ENCODE measurements around the gene GANAB. TPM values are rescaled to one million over a fixed set of nuclear protein-coding genes. Genes with fewer than 3 reads are reported as not detected.
"Not testable (repeated sequence)": the region's sequence is repeated elsewhere in the genome, so short reads cannot be mapped to it uniquely, and the experiment has no call there.

GANAB gene
- total RNA-seq: 100 to 1,000 TPM; 214 to 270 TPM
- long read RNA-seq, partial matches to known transcripts: 17 of 37 reads
- long read RNA-seq, other reads (novel, unspliced or antisense): 17 of 37 reads

DNA sequence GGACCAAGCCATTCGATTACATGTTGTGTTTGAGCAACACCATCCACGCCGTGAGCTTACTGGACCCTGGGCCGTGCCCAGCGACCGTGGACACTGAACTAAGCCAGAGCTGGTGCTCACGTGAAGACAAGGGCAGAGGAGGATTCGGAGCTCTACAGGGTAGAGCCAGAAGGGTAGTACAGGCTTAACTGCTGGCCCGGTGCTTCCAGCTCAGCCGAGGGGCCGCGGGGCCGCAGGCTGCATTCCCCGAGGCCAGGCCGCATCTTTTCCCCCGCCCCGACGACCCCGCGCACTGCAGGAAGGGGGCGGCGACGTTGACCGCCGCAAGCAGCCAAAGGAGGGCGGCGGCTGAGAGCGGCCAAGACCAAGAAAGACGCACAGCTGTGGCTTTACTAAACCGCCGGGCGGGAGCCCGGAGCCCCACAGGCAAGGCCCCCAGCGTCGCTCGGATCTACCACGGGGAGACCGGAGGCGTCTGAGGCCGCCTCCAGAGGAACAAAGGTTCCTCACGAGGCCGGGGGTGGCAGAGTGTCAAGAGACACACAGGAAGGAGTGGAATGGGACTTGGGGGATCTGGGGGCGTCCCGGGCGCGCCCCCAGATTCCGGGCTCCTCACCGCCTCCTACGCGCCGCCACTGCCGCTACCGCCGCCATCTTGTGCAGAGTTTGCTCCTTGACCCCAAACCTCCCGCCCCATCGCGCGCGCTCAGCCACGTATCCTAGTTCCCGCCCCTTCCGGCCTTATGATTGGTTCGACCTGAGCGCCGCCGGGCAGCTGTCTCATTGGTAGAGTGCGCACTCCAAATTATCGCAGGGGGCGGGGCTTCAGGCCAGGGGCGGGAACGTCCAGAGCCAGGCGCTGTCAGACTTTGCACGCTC lies at the start of gene GANAB:
GANAB (minus strand) TSS at position 668 of the 879 bp plus-strand sequence; CDS start at position 654, 14 bp downstream.
- DNase-seq: peak; percentile 99 to 100
- intact Hi-C loops (cut with DNase I, micrococcal nuclease): no loop called here
- peak; percentile 98 for ATAC-seq

DNA sequence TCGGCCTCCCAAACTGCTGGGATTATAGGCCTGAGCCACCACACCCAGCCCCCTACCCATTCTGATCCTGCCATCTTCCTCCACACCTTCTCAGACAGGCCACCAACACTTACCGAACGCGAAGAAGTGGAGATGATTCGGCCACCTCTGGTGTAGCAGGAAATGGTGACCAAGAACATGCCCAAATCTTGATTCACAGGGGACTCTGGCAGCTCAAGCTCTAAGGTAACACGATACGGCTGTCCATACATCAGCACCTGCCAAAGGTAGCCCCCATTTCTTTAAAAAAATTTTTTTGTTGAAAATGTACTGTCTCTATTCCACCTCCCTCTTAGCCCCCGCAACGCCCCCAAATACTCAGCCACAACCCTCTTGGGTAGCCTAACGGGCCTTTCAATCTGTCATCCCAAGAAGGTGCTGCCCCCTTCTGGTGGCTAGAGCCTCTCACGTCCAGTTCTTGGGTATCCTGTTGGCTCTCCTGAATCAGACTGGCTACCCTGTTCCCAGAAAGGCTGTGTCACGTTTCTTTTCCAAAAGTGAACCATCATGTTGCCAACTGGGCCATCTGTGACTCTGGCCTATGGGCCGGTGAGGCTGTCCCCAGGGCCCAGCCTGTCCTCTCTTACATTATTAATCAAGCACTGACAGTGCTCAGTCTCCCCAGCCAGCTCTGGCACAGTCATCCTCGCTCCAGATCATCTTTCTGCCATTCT lies 48.2 kb upstream of the GANAB start:
- ATAC-seq: peak; percentile 88
- DNase-seq: peak; percentile 77 to 88
- intact Hi-C loops (cut with DNase I, micrococcal nuclease): loop anchor here in 1 of 2 donors (10.0 kb wide), 2 partner anchors 100 to 300 kb away; partner anchors contain the start of gene TUT1

DNA sequence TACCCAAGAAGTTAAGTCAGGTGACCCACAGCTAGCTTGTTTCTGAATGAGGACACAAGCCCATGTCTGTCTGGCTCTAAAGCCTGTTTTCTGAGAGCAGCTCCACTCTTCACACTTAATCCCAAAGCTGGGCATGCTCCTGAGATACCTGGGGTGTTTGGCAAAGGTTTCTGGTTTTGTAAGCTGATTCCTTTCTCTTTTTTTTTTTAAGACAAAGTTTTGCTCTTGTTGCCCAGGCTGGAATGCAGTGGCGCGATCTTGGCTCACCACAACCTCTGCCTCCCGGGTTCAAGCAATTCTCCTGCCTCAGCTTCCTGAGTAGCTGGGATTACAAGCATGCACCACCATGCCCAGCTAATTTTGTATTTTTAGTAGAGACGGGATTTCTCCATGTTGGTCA lies 47.2 kb upstream of the GANAB start:
- not testable (repeated sequence) for DNase-seq, ATAC-seq
- intact Hi-C loops (cut with DNase I, micrococcal nuclease): loop anchor here in 1 of 2 donors (10.0 kb wide), 2 partner anchors 99 to 299 kb away; partner anchors contain the start of gene TUT1

DNA sequence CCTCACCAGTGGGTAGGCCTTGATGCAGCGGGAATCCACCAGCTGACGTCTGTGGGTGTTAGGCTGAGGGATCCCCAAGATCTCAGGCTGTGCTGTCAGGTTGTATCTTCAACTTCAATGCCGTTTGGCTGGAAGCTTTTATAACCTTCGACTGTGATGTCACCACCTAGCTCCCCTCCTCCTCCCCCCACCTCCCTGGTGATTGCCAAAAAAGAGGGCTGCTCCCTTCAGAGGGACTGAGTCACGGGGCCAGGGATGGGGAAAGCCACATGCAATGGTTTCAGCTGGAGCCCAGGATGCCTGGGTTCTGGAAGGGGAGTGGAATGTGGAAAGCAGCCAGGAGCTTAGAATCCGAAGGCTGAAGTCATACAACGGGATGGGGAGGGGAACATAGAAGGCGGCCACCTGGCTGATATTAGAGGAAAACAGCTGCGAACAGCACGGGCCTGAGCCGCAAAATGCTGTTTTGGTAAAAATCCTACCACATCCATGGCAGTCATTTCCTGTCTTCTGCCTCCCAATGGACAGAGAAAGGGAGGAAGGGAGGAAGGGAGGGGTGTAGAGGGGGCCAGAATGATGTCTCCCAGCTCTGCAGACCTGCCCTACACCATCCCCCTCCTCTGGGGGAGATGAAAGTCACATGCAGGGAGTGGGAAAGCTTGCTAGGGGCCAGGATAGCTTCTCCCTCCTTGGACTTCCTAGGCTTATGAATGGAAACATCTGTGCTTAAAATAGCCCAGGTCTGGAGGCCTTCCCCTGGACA lies 43.2 kb upstream of the GANAB start, which contains the start of gene LRRN4CL:
LRRN4CL (minus strand) TSS at position 110 of the 763 bp plus-strand sequence. CDS start 1,022 bp downstream, outside the sequence.
- peak; percentile 43 to 71 for DNase-seq
- intact Hi-C loops (cut with DNase I, micrococcal nuclease): loop anchor here in 1 of 2 donors (10.0 kb wide), 2 partner anchors 95 to 295 kb away; partner anchors contain the start of gene TUT1
- ATAC-seq: peak; percentile 25

DNA sequence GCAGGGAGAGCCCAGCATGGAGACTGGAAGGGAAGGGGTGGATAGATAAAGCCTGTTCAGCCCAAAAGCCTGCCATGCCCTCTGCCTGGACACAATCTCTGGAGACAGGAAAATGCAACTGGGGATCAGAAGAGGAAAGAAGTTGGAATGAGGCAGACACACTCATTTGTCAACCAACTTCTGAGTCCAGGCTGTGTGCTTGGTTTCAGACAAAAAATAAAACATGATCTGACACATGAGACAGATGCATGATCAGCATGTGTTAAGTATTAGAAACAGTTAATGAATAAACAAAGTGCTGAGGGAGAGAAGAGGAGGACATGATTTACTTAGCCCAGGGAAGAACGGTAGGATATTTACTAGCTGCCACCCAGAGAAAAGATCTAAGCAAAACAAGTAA lies 42.1 kb upstream of the GANAB start:
- DNase-seq (no peak), ATAC-seq (no peak)
- intact Hi-C loops (cut with DNase I, micrococcal nuclease): no loop called here

DNA sequence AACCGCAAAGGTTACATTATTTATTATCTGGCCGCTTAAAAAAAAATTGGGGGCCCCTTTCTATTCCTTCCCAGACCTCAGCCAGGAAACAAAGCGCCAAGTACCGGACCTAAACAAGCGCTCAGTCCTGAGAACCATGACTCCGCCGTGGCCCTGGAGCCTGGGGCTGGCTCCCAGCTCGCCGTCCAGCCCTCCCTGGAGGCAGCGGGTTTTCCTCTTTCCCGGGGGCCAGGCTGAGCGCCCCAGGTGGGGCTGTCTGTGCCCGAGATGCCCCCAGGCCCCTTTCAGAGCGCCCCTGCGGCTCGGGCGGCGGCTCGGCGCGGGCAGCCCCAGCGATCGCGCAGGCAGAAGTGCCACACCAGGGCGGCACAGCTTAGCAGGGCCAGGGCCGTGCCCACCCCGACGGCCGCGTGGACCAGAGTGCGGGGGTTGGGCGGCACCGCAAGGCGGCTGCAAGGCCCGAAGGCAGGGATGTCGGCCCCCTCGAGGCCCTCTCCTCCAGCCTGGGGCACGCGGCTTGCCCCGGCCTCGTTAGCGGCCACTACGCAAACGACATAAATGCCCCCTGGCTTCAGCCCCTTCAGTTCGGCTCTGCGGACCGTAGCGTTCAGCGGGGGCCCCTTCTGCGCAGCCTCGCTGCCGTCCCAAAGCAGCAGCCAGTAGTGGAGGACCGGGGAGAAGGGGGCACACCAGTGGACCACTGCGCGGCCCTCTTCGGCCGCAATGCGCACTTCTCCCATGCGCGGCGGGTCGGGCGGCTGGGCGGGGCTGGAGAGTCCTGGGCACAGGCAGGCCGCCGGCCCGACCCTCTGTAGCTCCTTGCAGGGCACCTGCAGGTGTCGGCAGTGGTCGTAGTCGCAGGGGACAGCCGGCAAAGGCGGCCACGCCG lies 41.3 kb upstream of the GANAB start:
- ATAC-seq (peak; percentile 41), DNase-seq (no peak)
- intact Hi-C loops (cut with DNase I, micrococcal nuclease): no loop called here

DNA sequence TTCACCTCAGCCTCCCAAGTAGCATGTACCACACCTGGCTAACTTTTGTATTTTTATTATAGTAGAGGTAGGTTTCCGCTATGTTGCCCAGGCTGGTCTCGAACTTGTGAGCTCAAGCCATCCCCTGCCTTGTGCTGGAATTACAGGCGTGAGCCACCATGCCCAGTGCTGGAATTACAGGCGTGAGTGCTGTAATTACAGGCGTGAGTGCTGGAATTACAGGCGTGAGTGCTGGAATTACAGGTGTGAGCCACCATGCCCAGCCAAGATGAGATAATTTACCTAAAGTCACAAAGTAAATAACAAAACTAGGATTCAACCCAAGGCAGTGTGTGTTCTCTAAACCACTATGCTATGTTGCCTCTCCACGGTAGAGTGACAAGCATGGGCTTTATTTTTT lies 36.1 kb upstream of the GANAB start:
- peak; percentile 76 for ATAC-seq
- intact Hi-C loops (cut with DNase I, micrococcal nuclease): no loop called here
- DNase-seq: peak in 1 of 2 donors; percentile 55

DNA sequence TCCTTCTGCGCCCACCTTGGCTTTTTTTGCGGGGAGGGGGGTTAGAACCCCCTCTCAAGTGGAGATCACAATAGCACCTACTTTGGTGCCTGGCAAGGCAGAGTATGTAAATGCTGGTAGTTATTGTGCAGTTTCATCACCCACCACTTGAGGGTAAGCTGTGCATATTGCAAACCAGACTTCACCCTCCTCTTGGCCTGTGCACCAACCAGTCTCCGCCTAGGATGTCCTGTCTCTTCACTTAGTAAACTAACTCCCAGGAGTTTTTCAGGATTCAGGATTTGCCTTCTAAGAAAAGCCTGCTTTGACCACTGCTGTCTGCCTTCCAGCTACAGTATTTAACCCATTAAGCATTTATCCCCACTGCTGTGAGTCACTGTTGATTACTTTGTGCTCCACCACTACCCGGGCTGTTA lies 34.4 kb upstream of the GANAB start:
- intact Hi-C loops (cut with DNase I, micrococcal nuclease): no loop called here

DNA sequence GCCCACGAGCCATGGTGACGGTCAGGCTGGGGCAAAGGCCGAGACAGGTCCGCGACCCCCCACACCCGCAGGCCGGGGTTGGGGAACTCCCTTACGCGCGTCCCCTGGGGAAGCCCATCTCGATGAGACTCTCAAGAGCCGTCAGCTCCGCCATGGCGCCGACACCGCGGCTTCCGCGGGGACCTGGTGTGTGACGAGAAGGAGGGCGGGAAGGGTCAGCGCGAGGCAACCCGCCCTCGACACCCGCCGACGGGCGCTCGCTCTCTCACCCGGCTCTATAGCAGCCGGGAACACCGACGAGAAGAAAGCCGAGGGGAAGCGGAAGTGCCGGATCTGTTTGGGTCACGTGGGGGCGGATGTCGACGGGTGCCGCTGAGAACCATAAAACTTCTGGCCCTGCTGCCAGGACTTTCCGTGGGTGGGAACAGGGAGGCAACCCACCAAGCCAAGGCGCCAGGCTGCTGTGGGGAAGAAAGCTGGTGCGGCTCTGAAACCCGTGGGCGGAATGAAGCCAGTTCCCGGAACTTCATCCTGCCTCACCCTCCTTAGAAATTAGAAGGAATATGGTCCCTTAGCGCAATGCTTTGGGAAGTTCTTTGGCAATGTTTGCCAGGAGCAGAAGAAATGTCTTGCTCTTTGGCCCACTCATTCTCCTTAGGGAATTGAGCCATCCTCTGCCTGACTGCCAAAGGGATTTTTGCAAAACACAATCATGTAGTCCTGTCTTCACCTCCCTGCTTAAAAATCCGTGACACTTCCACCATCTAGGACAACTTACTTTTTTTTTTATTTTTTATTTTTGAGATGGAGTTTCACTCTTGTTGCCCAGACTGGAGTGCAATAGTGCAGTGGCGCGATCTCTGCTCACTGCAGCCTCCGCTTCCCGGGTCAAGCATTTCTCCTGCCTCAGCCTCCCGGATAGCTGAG lies 32.6 kb upstream of the GANAB start, which contains the start of gene UBXN1:
UBXN1 (minus strand) TSS at position 304 of the 927 bp plus-strand sequence; CDS start at position 154, 150 bp downstream.
- DNase-seq: peak; percentile 90 to 91
- intact Hi-C loops (cut with DNase I, micrococcal nuclease): no loop called here
- peak; percentile 85 for ATAC-seq

More for the DNA sequence above, 34.4 kb upstream of the GANAB start:
- ATAC-seq (peak; percentile 65), DNase-seq (peak in 1 of 2 donors; percentile 34)

DNA sequence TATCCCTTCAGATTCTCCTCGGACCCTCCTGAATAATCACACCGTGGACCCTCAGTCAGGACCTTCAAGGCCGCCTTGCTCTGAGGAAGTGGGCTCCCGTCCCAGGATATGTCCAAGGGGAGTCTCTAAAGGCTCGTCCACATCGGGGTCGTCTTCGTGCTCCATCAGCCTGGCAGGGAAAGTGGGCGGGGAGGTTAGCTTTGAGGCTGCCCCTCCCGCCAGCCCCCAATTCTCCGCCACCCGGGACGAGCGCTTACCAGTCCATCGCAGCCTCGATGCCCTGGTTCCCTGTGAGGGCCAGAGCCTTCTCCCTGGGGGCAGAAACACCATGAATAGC lies 32.0 kb upstream of the GANAB start:
- ATAC-seq (peak; percentile 15), DNase-seq (no peak)
- intact Hi-C loops (cut with DNase I, micrococcal nuclease): no loop called here

DNA sequence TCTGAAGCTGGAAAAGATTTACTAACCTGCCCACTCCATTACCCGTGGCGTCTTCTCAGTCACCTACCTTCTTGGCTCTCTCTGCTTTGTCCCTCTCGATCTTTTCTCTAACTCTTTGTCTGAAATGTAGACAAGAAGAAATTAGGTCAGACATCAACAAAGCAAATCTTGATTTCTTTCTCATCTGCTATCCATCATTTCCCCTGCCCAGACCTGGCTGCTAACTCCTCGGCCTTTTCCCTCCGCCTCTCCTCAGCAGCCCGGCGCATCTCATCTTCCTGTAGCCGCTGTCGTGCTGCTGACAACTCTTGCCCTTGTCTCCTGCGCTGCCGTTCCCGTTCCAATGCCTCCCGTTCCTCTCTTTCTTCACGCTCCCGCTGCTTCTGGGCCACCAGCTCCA lies 31.3 kb upstream of the GANAB start:
- DNase-seq (no peak), ATAC-seq (no peak)
- intact Hi-C loops (cut with DNase I, micrococcal nuclease): no loop called here

DNA sequence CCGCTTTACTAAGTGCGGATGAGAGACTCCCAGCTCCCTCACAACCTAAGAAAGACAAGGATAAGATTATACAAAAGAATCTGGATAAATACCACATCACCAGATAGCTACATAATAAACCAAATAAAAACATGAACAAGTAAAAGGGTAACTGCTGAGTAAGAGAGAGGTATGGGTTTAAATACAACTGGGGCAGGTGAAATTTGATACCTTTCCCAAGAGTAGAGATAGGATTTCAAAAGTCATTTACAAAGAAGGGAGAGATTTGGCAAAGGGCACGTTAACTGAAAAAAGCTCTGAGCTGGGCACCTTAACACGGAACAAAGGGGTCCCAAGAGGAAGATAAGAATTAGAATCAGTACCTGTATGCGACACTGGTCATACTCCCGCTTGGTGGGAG lies 30.7 kb upstream of the GANAB start:
- no peak for DNase-seq
- intact Hi-C loops (cut with DNase I, micrococcal nuclease): no loop called here
- ATAC-seq: no peak

DNA sequence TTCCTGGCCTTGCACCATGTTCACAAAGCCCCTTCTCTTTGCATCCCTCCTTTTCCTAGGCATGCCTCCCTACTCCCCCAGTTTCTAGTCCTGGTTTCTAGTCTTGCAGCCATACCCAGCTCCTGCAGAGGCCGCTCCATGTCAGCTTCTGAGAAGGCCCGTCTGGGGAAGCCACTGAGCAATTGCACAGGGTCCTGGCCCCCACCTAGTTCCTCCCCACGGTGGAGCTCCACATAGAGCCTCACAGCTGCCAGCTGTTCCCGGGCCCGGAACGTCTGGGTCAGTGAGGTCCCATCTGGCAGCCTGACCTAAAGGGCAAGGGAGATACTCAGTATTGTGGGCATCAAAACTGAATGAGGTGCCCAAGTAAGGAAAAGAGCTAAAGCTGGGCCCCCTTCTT lies 30.3 kb upstream of the GANAB start:
- no peak for ATAC-seq
- no peak for DNase-seq
- intact Hi-C loops (cut with DNase I, micrococcal nuclease): no loop called here

DNA sequence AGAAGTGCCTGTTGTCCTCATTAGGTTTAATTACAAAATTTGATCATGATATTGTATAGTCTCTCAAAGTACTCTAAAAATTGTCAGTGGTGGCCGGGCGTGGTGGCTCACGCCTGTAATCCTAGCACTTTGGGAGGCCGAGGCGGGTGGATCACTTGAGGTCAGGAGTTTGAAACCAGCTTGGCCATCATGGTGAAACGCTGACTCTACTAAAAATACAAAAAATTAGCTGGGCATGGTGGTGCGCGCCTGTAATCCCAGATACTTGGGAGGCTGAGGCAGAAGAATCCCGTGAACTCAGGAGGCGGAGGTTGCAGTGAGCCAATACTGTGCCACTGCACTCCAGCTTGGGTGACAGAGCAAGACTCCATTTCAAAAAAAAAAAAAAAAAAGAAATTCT lies 29.0 kb upstream of the GANAB start:
- intact Hi-C loops (cut with DNase I, micrococcal nuclease); DNase-seq; ATAC-seq: not testable (repeated sequence)

DNA sequence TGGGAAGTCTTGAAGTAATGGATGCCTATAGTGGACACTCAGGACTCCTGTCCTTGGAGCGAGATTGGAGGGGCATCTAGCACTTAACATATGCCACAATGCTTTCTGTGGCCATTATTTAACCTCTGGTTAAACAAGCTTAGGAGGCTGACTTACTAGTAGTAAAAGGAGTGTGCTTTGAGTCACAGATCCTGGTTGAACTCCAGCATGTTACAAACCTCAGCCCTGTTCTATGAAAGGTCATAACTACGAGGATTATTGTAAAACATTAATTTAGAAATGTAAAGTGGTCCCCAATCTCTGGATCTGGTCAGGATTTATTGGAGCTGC lies 26.7 kb upstream of the GANAB start:
- no peak for ATAC-seq
- no peak for DNase-seq
- intact Hi-C loops (cut with DNase I, micrococcal nuclease): no loop called here

DNA sequence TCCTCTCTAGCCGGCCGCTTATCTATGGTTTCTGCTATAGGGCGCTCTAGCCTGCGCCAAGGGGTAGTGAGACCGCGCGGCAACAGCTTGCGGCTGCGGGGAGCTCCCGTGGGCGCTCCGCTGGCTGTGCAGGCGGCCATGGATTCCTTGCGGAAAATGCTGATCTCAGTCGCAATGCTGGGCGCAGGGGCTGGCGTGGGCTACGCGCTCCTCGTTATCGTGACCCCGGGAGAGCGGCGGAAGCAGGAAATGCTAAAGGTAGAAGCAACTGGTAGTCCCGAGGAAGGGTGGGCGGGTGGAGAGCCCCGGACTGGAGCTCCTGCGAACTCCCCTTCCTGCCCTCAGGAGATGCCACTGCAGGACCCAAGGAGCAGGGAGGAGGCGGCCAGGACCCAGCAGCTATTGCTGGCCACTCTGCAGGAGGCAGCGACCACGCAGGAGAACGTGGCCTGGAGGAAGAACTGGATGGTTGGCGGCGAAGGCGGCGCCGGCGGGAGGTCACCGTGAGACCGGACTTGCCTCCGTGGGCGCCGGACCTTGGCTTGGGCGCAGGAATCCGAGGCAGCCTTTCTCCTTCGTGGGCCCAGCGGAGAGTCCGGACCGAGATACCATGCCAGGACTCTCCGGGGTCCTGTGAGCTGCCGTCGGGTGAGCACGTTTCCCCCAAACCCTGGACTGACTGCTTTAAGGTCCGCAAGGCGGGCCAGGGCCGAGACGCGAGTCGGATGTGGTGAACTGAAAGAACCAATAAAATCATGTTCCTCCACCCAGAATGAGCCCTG lies 25.4 kb upstream of the GANAB start, which contains the start of the genes LBHD1 and UQCC3:
LBHD1 (minus strand) TSS at position 660 of the 782 bp plus-strand sequence. CDS start 2,236 bp downstream, outside the sequence.
UQCC3 (plus strand) TSS at position 66 of the 782 bp plus-strand sequence; CDS start at position 139, 73 bp downstream.
- ATAC-seq (peak; percentile 76), DNase-seq (peak; percentile 78 to 83)
- intact Hi-C loops (cut with DNase I, micrococcal nuclease): no loop called here
